ENCODE data around the gene CPSF7. TPM values are rescaled to one million over a fixed set of nuclear protein-coding genes. Genes with fewer than 3 reads are reported as not detected.

Gene CPSF7, protein sequence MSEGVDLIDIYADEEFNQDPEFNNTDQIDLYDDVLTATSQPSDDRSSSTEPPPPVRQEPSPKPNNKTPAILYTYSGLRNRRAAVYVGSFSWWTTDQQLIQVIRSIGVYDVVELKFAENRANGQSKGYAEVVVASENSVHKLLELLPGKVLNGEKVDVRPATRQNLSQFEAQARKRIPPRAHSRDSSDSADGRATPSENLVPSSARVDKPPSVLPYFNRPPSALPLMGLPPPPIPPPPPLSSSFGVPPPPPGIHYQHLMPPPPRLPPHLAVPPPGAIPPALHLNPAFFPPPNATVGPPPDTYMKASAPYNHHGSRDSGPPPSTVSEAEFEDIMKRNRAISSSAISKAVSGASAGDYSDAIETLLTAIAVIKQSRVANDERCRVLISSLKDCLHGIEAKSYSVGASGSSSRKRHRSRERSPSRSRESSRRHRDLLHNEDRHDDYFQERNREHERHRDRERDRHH
- total RNA-seq = 19.6 and 22.0 TPM in 2 replicates

GRCh38 chr11:61429691-61430582, at the start of gene CPSF7, which contains the start of gene SDHAF2:
TSS of gene CPSF7 (minus strand) at chr11:61429975. CDS start at chr11:61429235, 740 bp downstream.
TSS of gene SDHAF2 (plus strand) at chr11:61430124. CDS start at chr11:61430147, 23 bp downstream.

GRCh38 chr11:61361741-61362541, 67.8 kb downstream of the CPSF7 start, which contains the start of the genes CYB561A3 and TMEM138:
TSS of gene CYB561A3 (minus strand) at chr11:61361882. CDS start at chr11:61356713, 5,169 bp downstream.
TSS of gene TMEM138 (plus strand) at chr11:61362374. CDS start at chr11:61364391, 2,017 bp downstream.

Other genes with a start within 250 kb of the CPSF7 start
- gene PGA3, start 226.5 kb downstream of the CPSF7 start, total RNA-seq = not detected in 2 replicates
- not detected in 2 replicates for gene PGA4, start 207.6 kb downstream of the CPSF7 start, total RNA-seq
- gene PGA5, start 188.8 kb downstream of the CPSF7 start, total RNA-seq = not detected in 2 replicates
- gene VWCE, start 134.7 kb downstream of the CPSF7 start, total RNA-seq = 1.6 and 1.8 TPM in 2 replicates
- 302 and 330 TPM in 2 replicates for gene DDB1, start 96.9 kb downstream of the CPSF7 start, total RNA-seq
- 24.3 and 25.9 TPM in 2 replicates for gene TKFC, start 96.7 kb downstream of the CPSF7 start, total RNA-seq
- 51.0 and 168 TPM in 2 replicates for gene CYB561A3, start 68.1 kb downstream of the CPSF7 start, total RNA-seq
- gene TMEM138, start 67.6 kb downstream of the CPSF7 start, total RNA-seq = 25.7 and 38.9 TPM in 2 replicates
- gene TMEM216, start 37.4 kb downstream of the CPSF7 start, total RNA-seq = 10.1 and 14.6 TPM in 2 replicates
- 24.3 and 36.8 TPM in 2 replicates for gene SDHAF2, start 149 bp upstream of the CPSF7 start, total RNA-seq
- 0.09 TPM in 1 of 2 replicates, not detected in the other for gene LRRC10B, start 78.8 kb upstream of the CPSF7 start, total RNA-seq
- 0.59 and 11.1 TPM in 2 replicates for gene SYT7, start 151.1 kb upstream of the CPSF7 start, total RNA-seq

All from smooth muscle cell of the umbilical artery (primary cell).